Thyroid gland (tissue), 4 donors: Measurements from ENCODE around the gene IQSEC1. TPM values are rescaled to one million over a fixed set of nuclear protein-coding genes. Genes with fewer than 3 reads are reported as not detected.
"Not testable (repeated sequence)": the region's sequence is repeated elsewhere in the genome, so short reads cannot be mapped to it uniquely, and the experiment has no call there.

ENCODE experiments used
- DNase-seq, 2 donors: peaks; one replicate each; pipeline ENCODE4 v3.0.0-alpha.2; 2019
- H3K27ac ChIP-seq, 3 donors: fragments of 200-600 bp; sonication (generic); 1 replicate in 2 of 3; 2 replicates in 1 of 3; pipeline ENCODE4 v1.5.1; 2016 to 2019; ENCODE audit warnings: mild to moderate bottlenecking in 1 of 3, moderate library complexity in 1 of 3
- H3K27me3 ChIP-seq: fragments of 200-600 bp; sonication (generic); one replicate; pipeline ENCODE4 v1.5.1; 2019
- H3K36me3 ChIP-seq, 2 donors: fragments of 200-600 bp; sonication (generic); one replicate each; pipeline ENCODE4 v1.5.1; 2016 to 2019
- H3K4me1 ChIP-seq, 2 donors: fragments of 200-600 bp; sonication (generic); one replicate each; pipeline ENCODE4 v1.5.1; 2017 to 2019
- H3K4me3 ChIP-seq, 3 donors: fragments of 200-600 bp; sonication (generic); replicated peaks in 1 of 3; 1 replicate in 2 of 3; 2 replicates in 1 of 3; pipeline ENCODE4 v1.5.1; 2016; ENCODE audit warnings: mild to moderate bottlenecking in 1 of 3
- H3K9me3 ChIP-seq: fragments of 200-600 bp; sonication (generic); one replicate; pipeline ENCODE4 v1.5.1; 2017
- CTCF ChIP-seq, 6 experiments: fragments of 200-600 bp in 3 of 6; fragments of 450-650 bp in 3 of 6; sonication (generic) in 3 of 6; IDR thresholded peaks; one replicate each; pipeline ENCODE4 v1.5.1; 2016 to 2019; ENCODE audit warnings: antibody characterized with exemption in 6 of 6, mild to moderate bottlenecking in 2 of 6, inconsistent platforms in 1 of 6, moderate library complexity in 1 of 6
- POLR2A ChIP-seq, 2 donors: fragments of 450-650 bp; IDR thresholded peaks; one replicate each; pipeline ENCODE4 v1.6.1; 2017; ENCODE audit warnings: antibody characterized with exemption in 2 of 2, mild to moderate bottlenecking in 2 of 2, moderate library complexity in 1 of 2
- WGBS, 2 donors: methylation state at CpG; one replicate each; pipeline ENCODE4 v1.1.5; 2017; 5-methylcytosine and 5-hydroxymethylcytosine counted together
- intact Hi-C: fragments of 100-400 bp; cut with DNase I; formaldehyde crosslinking; loops from one replicate; pipeline ENCODE4 v1.15.1; 2023
- total RNA-seq, 4 donors: library from RNA; depleted of rRNA; stranded (reverse); fragments of >200 nt; gene quantifications; one replicate each; pipeline ENCODE4 v1.2.3, GENCODE V29; 2016

IQSEC1 gene
- total RNA-seq, 4 donors from 2014 or later, result 37.1 to 48.3 (median 38.9) TPM

- no peaks in the 10 kb centered on the region for H3K4me1 ChIP-seq
- WGBS, 2 donors, result 89 to 94% methylated on average over 38 to 42 of the region's 62 CpGs
- no peak overlapping the region for H3K27ac ChIP-seq
- TF ChIP-seq POLR2A (IDR thresholded peaks at IDR 0.05) (no peak), CTCF (IDR thresholded peaks at IDR 0.05) (no peak)
- H3K9me3 ChIP-seq, result no peaks in the 10 kb centered on the region
- no peak for DNase-seq
- no peaks in the 10 kb centered on the region for H3K36me3 ChIP-seq
- intact Hi-C loops, result no loop called here
- no peaks in the 10 kb centered on the region for H3K27me3 ChIP-seq
- no peak overlapping the region for H3K4me3 ChIP-seq
Measured at GRCh38 chr3:12882336-12883310, 190.6 kb downstream of the IQSEC1 start.

GRCh38 chr3:12881858-12882257 is 191.4 kb downstream of the IQSEC1 start:
- H3K27me3 ChIP-seq, H3K27ac ChIP-seq, H3K36me3 ChIP-seq, DNase-seq, H3K9me3 ChIP-seq, H3K4me3 ChIP-seq, intact Hi-C loops, H3K4me1 ChIP-seq: not testable (repeated sequence)
- WGBS, 2 donors, result 90 to 97% methylated on average over 12 of the region's 12 CpGs

- Histone ChIP-seq H3K27me3 (peaks cover 6% of the 10 kb centered on the region), H3K9me3 (no peaks in the 10 kb centered on the region), H3K36me3 (no peaks in the 10 kb centered on the region), H3K4me3 (no peak overlapping the region), H3K27ac (no peak overlapping the region), H3K4me1 (peaks cover 5 to 8% of the 10 kb centered on the region in 2 donors)
- TF ChIP-seq POLR2A (IDR thresholded peaks at IDR 0.05), result no peak
- no peak for TF ChIP-seq CTCF (IDR thresholded peaks at IDR 0.05)
- DNase-seq, result no peak
- 81 to 92% methylated on average over 4 of the region's 5 CpGs for WGBS, 2 donors
- intact Hi-C loops, result no loop called here
Measured at GRCh38 chr3:12879191-12879815, 193.9 kb downstream of the IQSEC1 start.

GRCh38 chr3:12878758-12879157 is 194.5 kb downstream of the IQSEC1 start:
- H3K27me3 ChIP-seq, H3K36me3 ChIP-seq, DNase-seq, H3K4me3 ChIP-seq, H3K4me1 ChIP-seq, H3K27ac ChIP-seq, H3K9me3 ChIP-seq, intact Hi-C loops: not testable (repeated sequence)
- 70 to 71% methylated on average over 2 of the region's 2 CpGs for WGBS, 2 donors

GRCh38 chr3:12878141-12878574 is 195.1 kb downstream of the IQSEC1 start:
- intact Hi-C loops, result no loop called here
- TF ChIP-seq POLR2A (IDR thresholded peaks at IDR 0.05) (no peak), CTCF (IDR thresholded peaks at IDR 0.05) (no peak)
- DNase-seq, result no peak
- Histone ChIP-seq H3K4me3 (no peak overlapping the region), H3K9me3 (no peaks in the 10 kb centered on the region), H3K4me1 (peaks cover 5 to 8% of the 10 kb centered on the region in 2 donors), H3K36me3 (no peaks in the 10 kb centered on the region), H3K27me3 (peaks cover 6% of the 10 kb centered on the region), H3K27ac (no peak overlapping the region)
- WGBS, 2 donors, result no CpG with 5 or more reads among the region's 2 CpGs

GRCh38 chr3:12877040-12877439 is 196.2 kb downstream of the IQSEC1 start:
- intact Hi-C loops, result no loop called here
- Histone ChIP-seq H3K4me1 (peaks cover 5 to 8% of the 10 kb centered on the region in 2 donors), H3K36me3 (no peaks in the 10 kb centered on the region), H3K27ac (no peak overlapping the region), H3K9me3 (no peaks in the 10 kb centered on the region), H3K27me3 (peaks cover 6% of the 10 kb centered on the region), H3K4me3 (no peak overlapping the region)
- DNase-seq, result no peak
- TF ChIP-seq CTCF (IDR thresholded peaks at IDR 0.05) (no peak), POLR2A (IDR thresholded peaks at IDR 0.05) (no peak)
- WGBS, 2 donors, result 88 to 92% methylated on average over 5 to 6 of the region's 7 CpGs
